ENCODE measurements around the gene GPR55.

DNA sequence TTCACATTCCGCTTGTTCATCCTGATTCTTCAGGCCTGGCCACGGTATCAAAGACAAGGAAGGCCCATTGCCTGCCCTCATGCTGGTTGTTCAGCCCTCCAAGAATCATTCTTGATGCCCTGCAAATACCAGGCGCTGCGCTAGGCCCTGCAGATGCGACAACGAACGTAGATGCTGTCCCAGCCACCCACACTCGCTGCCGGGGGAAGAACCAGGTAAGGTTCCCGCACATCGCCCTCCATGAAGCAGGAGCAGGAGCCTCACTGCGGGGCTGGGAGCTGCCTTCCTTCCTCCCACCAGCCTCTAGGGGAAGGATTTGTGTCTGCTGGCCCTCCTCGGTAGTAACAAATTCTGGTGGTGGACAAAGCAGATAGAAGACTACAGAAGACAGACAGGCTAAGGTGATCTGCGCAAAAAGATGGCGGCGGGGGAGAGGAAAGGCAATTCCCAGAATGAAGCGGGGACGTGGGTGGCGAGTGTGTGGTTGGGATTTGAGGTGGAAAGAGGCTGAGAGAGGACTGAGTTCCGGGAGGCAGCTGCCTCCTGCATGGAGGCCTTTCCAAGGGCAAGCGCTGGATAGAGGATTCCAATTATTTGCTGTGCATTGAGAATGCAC is 19.8 kb upstream of the GPR55 start:
- TF ChIP-seq, protein P1, sequence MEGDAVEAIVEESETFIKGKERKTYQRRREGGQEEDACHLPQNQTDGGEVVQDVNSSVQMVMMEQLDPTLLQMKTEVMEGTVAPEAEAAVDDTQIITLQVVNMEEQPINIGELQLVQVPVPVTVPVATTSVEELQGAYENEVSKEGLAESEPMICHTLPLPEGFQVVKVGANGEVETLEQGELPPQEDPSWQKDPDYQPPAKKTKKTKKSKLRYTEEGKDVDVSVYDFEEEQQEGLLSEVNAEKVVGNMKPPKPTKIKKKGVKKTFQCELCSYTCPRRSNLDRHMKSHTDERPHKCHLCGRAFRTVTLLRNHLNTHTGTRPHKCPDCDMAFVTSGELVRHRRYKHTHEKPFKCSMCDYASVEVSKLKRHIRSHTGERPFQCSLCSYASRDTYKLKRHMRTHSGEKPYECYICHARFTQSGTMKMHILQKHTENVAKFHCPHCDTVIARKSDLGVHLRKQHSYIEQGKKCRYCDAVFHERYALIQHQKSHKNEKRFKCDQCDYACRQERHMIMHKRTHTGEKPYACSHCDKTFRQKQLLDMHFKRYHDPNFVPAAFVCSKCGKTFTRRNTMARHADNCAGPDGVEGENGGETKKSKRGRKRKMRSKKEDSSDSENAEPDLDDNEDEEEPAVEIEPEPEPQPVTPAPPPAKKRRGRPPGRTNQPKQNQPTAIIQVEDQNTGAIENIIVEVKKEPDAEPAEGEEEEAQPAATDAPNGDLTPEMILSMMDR (conservative IDR thresholded peaks at IDR 0.05 in 1 of 2, IDR thresholded peaks at IDR 0.05 in 1 of 2; ENCODE audit: extremely low read depth in 1 of 2, insufficient read depth in 1 of 2, low read depth in 1 of 2, low read length in 2 of 2), result no peak
- no peak for TF ChIP-seq EZH2 (IDR thresholded peaks at IDR 0.05; ENCODE audit: borderline replicate concordance, low read length)

All from mammary epithelial cell (primary cell).